NB4 (cell line): Measurements from ENCODE around the gene WASF3.

Experiments
- CTCF ChIP-seq: IDR thresholded peaks from one replicate; pipeline ENCODE4 v1.5.1; 2012; ENCODE audit warnings: low read depth, low read length
- MAX ChIP-seq: IDR thresholded peaks from 2 replicates; pipeline ENCODE4 v1.6.1; 2011; ENCODE audit warnings: low read depth, low read length
- POLR2A ChIP-seq: IDR thresholded peaks from 2 replicates; pipeline ENCODE4 v1.6.1; 2011; ENCODE audit warnings: mild to moderate bottlenecking; ENCODE audit not compliant: insufficient read length; ENCODE audit errors: extremely low read depth

GRCh38 chr13:26664286-26664685 lies 106.8 kb downstream of the WASF3 start:
- no peak for TF ChIP-seq POLR2A
- no peak for TF ChIP-seq CTCF
- no peak for TF ChIP-seq MAX
